GM19238 (cell line): ENCODE results near the gene HSPA1B.
"Not testable (repeated sequence)": the region's sequence is repeated elsewhere in the genome, so short reads cannot be mapped to it uniquely, and the experiment has no call there.

Experiments
- DNase-seq: peaks from one replicate; pipeline ENCODE4 v3.0.0; 2011; ENCODE audit warnings: low spot score; ENCODE audit not compliant: insufficient read length

Gene HSPA1B

GRCh38 chr6:31826793-31827285, 699 bp upstream of the HSPA1B start:
- DNase-seq: peak; percentile 49

GRCh38 chr6:31829633-31830283, 2.2 kb downstream of the HSPA1B start:
- DNase-seq: no peak

- no peak for DNase-seq
Observed at GRCh38 chr6:31830886-31831335, 3.4 kb downstream of the HSPA1B start.

- DNase-seq: no peak
Observed at GRCh38 chr6:31831350-31832215, 4.0 kb downstream of the HSPA1B start.

- peak; percentile 71 for DNase-seq
Observed at GRCh38 chr6:31834367-31835250, 7.1 kb downstream of the HSPA1B start.

GRCh38 chr6:31836047-31836473, 8.5 kb downstream of the HSPA1B start:
- DNase-seq: no peak

GRCh38 chr6:31836474-31837368, 9.2 kb downstream of the HSPA1B start:
- DNase-seq: no peak

- no peak for DNase-seq
Observed at GRCh38 chr6:31837369-31838113, 10.0 kb downstream of the HSPA1B start.

GRCh38 chr6:31838114-31838553, 10.6 kb downstream of the HSPA1B start:
- DNase-seq: not testable (repeated sequence)

- no peak for DNase-seq
Observed at GRCh38 chr6:31838968-31839367, 11.4 kb downstream of the HSPA1B start.

GRCh38 chr6:31839779-31840126, 12.2 kb downstream of the HSPA1B start:
- not testable (repeated sequence) for DNase-seq

- no peak for DNase-seq
Observed at GRCh38 chr6:31842053-31842452, 14.5 kb downstream of the HSPA1B start.

GRCh38 chr6:31844507-31844906, 17.0 kb downstream of the HSPA1B start:
- no peak for DNase-seq

- DNase-seq: no peak
Observed at GRCh38 chr6:31847276-31847978, 19.9 kb downstream of the HSPA1B start.

- no peak for DNase-seq
Observed at GRCh38 chr6:31850765-31851484, 23.4 kb downstream of the HSPA1B start.

- no peak for DNase-seq
Observed at GRCh38 chr6:31851485-31851832, 23.9 kb downstream of the HSPA1B start.

GRCh38 chr6:31851980-31852718, 24.6 kb downstream of the HSPA1B start:
- DNase-seq: not testable (repeated sequence)

- DNase-seq: not testable (repeated sequence)
Observed at GRCh38 chr6:31857774-31858173, 30.2 kb downstream of the HSPA1B start.
